T-helper 1 cell treated with Interleukin-12 subunit alpha and Interleukin-12 subunit beta and Interleukin-4 antibody, amounts not matched to agents 30 μg/mL and 1 μg/mL, for 36 hours (primary cell): ENCODE measurements around the gene CERS2.

ENCODE experiments used
- H3K27ac Mint-ChIP-seq: one replicate; pipeline ENCODE4 v1.8.0; 2021; ENCODE audit warnings: mild to moderate bottlenecking, mixed read lengths
- H3K27me3 Mint-ChIP-seq: one replicate; pipeline ENCODE4 v1.8.0; 2021; ENCODE audit warnings: low read depth, mixed read lengths
- H3K36me3 Mint-ChIP-seq: one replicate; pipeline ENCODE4 v1.8.0; 2021; ENCODE audit warnings: low read depth, mixed read lengths
- H3K4me1 Mint-ChIP-seq: one replicate; pipeline ENCODE4 v1.8.0; 2021; ENCODE audit warnings: low read depth, mixed read lengths
- H3K4me3 Mint-ChIP-seq: one replicate; pipeline ENCODE4 v1.8.0; 2021; ENCODE audit warnings: mild to moderate bottlenecking, moderate library complexity, mixed read lengths
- H3K9me3 Mint-ChIP-seq: one replicate; pipeline ENCODE4 v1.8.0; 2021; ENCODE audit warnings: mixed read lengths

CERS2 gene

GRCh38 chr1:151002611-151003010 is 28.0 kb upstream of the CERS2 start:
- H3K4me3 Mint-ChIP-seq, result peak overlapping the region; percentile 57
- H3K4me1 Mint-ChIP-seq, result peaks cover 53% of the 10 kb centered on the region
- H3K9me3 Mint-ChIP-seq, result no peaks in the 10 kb centered on the region
- peak overlapping the region; percentile 66 for H3K27ac Mint-ChIP-seq
- peaks cover 21% of the 10 kb centered on the region for H3K36me3 Mint-ChIP-seq
- H3K27me3 Mint-ChIP-seq, result no peaks in the 10 kb centered on the region

- Mint-ChIP-seq H3K4me1 (peaks cover 48% of the 10 kb centered on the region), H3K27me3 (no peaks in the 10 kb centered on the region), H3K9me3 (no peaks in the 10 kb centered on the region), H3K36me3 (peaks cover 24% of the 10 kb centered on the region), H3K4me3 (peak overlapping the region; percentile 41), H3K27ac (no peak overlapping the region)
These were observed 27.4 kb upstream of the CERS2 start for GRCh38 chr1:151002051-151002450.

- peaks cover 29% of the 10 kb centered on the region for H3K36me3 Mint-ChIP-seq
- H3K27me3 Mint-ChIP-seq, result no peaks in the 10 kb centered on the region
- no peaks in the 10 kb centered on the region for H3K9me3 Mint-ChIP-seq
- no peak overlapping the region for H3K27ac Mint-ChIP-seq
- peaks cover 44% of the 10 kb centered on the region for H3K4me1 Mint-ChIP-seq
- H3K4me3 Mint-ChIP-seq, result peak overlapping the region; percentile 41
These were observed 27.0 kb upstream of the CERS2 start for GRCh38 chr1:151001602-151002001.

- Mint-ChIP-seq H3K9me3 (no peaks in the 10 kb centered on the region), H3K4me1 (peaks cover 41% of the 10 kb centered on the region), H3K27me3 (no peaks in the 10 kb centered on the region), H3K4me3 (no peak overlapping the region), H3K27ac (peak overlapping the region; percentile 45), H3K36me3 (peaks cover 29% of the 10 kb centered on the region)
These were observed 25.8 kb upstream of the CERS2 start for GRCh38 chr1:151000408-151000807.

DNA sequence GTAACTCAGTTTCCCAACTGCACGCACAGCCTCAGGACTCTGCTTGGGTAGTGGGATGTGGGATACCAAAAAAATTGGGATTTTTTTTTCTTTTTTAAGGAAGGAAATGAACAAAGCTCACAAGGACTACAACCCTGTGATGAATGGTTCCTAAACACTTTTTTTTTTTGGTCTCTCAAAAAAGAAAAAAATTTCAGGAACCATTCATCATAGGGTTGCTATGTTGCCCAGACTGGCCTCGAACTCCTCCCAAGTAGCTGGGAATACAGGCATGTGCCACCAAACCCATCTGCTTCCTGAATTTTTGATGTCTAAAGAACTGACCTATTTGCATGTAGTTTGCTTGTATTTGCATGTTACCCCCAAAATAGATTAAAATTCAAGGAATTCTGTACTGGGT is 25.3 kb upstream of the CERS2 start:
- H3K27ac Mint-ChIP-seq, result no peak overlapping the region
- no peaks in the 10 kb centered on the region for H3K9me3 Mint-ChIP-seq
- no peaks in the 10 kb centered on the region for H3K27me3 Mint-ChIP-seq
- peaks cover 38% of the 10 kb centered on the region for H3K4me1 Mint-ChIP-seq
- peaks cover 29% of the 10 kb centered on the region for H3K36me3 Mint-ChIP-seq
- no peak overlapping the region for H3K4me3 Mint-ChIP-seq

GRCh38 chr1:150999051-150999674 is 24.5 kb upstream of the CERS2 start:
- H3K27me3 Mint-ChIP-seq, result no peaks in the 10 kb centered on the region

DNA sequence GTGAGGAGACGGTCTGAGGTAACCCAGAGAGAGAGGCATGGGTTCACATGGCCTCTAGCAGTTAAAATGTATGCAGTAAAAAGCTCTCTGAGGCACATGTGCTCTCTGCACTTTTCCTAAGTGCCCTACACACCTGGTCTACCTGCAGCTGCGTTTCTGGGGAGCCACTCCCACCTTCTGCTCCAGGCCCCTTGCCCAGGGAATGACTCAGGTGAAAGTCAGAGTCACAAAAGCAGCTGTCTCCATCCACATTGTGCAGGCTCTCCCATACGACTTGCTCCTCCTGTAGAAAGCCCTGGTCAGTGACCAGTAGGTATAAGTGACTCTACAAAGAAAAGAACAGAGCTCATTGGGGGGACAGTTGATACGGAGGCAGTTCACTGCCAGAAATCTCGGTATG is 23.3 kb upstream of the CERS2 start:
- Mint-ChIP-seq H3K36me3 (peaks cover 29% of the 10 kb centered on the region), H3K9me3 (no peaks in the 10 kb centered on the region), H3K4me1 (peaks cover 28% of the 10 kb centered on the region), H3K4me3 (no peak overlapping the region), H3K27me3 (no peaks in the 10 kb centered on the region), H3K27ac (no peak overlapping the region)

More at GRCh38 chr1:150999051-150999674, 24.5 kb upstream of the CERS2 start:
- H3K36me3 Mint-ChIP-seq, result peaks cover 29% of the 10 kb centered on the region
- peaks cover 34% of the 10 kb centered on the region for H3K4me1 Mint-ChIP-seq
- no peak overlapping the region for H3K27ac Mint-ChIP-seq
- H3K9me3 Mint-ChIP-seq, result no peaks in the 10 kb centered on the region
- H3K4me3 Mint-ChIP-seq, result no peak overlapping the region

GRCh38 chr1:150997126-150997872 is 22.7 kb upstream of the CERS2 start:
- H3K9me3 Mint-ChIP-seq, result no peaks in the 10 kb centered on the region
- H3K4me3 Mint-ChIP-seq, result no peak overlapping the region
- H3K4me1 Mint-ChIP-seq, result peaks cover 22% of the 10 kb centered on the region
- H3K36me3 Mint-ChIP-seq, result peaks cover 29% of the 10 kb centered on the region
- peak overlapping the region; percentile 36 for H3K27ac Mint-ChIP-seq
- no peaks in the 10 kb centered on the region for H3K27me3 Mint-ChIP-seq

DNA sequence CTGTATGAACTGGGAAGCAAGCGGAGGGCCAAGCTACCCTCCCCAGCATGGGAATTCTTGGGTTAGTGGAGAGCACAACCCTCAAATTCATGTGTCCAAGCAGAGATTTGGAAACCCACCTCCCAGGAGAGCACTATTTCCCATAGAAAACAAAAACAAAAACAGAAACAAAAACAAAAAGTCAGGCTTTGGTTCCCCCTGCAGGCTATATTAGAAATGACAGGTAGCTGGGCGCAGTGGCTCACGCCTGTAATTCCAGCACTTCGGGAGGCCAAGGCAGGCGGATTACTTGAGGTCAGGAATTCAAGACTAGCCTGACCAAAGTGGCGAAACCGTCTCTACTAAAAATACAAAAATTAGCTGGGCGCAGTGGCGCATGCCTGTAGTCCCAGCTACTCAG is 21.3 kb upstream of the CERS2 start:
- Mint-ChIP-seq H3K27me3 (no peaks in the 10 kb centered on the region), H3K4me3 (no peak overlapping the region), H3K9me3 (no peaks in the 10 kb centered on the region), H3K4me1 (peaks cover 10% of the 10 kb centered on the region), H3K27ac (peak overlapping the region; percentile 31), H3K36me3 (peaks cover 16% of the 10 kb centered on the region)

GRCh38 chr1:150995460-150995859 is 20.8 kb upstream of the CERS2 start:
- peaks cover 6% of the 10 kb centered on the region for H3K4me1 Mint-ChIP-seq
- no peaks in the 10 kb centered on the region for H3K27me3 Mint-ChIP-seq
- no peaks in the 10 kb centered on the region for H3K9me3 Mint-ChIP-seq
- no peak overlapping the region for H3K27ac Mint-ChIP-seq
- peaks cover 12% of the 10 kb centered on the region for H3K36me3 Mint-ChIP-seq
- no peak overlapping the region for H3K4me3 Mint-ChIP-seq

GRCh38 chr1:150994248-150994647 is 19.6 kb upstream of the CERS2 start:
- peaks cover 6% of the 10 kb centered on the region for H3K4me1 Mint-ChIP-seq
- no peak overlapping the region for H3K27ac Mint-ChIP-seq

DNA sequence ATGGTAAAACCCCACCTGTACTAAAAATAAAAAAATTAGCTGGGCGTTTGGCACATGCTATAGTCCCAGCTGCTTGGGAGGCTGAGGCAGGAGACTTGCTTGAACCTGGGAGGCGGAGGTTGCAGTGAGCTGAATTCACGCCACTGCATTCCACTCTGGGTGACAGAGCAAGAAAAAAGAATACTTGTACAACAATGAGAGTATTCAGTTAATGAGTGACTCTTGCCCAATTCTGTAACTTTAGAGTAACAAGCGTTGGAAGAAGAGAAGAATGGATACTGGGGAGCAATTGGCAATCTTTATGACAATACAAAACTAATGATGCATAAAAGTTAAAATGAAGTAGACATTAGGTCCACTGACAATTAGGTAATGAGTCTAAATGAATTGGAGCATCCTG is 18.0 kb upstream of the CERS2 start:
- Mint-ChIP-seq H3K27ac (no peak overlapping the region), H3K36me3 (peaks cover 8% of the 10 kb centered on the region)

More at GRCh38 chr1:150994248-150994647, 19.6 kb upstream of the CERS2 start:
- no peak overlapping the region for H3K4me3 Mint-ChIP-seq
- no peaks in the 10 kb centered on the region for H3K9me3 Mint-ChIP-seq
- no peaks in the 10 kb centered on the region for H3K27me3 Mint-ChIP-seq
- peaks cover 8% of the 10 kb centered on the region for H3K36me3 Mint-ChIP-seq

GRCh38 chr1:150987924-150988323 is 13.3 kb upstream of the CERS2 start:
- Mint-ChIP-seq H3K36me3 (no peaks in the 10 kb centered on the region), H3K27ac (no peak overlapping the region), H3K27me3 (no peaks in the 10 kb centered on the region), H3K9me3 (no peaks in the 10 kb centered on the region), H3K4me3 (no peak overlapping the region), H3K4me1 (peaks cover 2% of the 10 kb centered on the region)

More for the DNA sequence above, 18.0 kb upstream of the CERS2 start:
- H3K9me3 Mint-ChIP-seq, result no peaks in the 10 kb centered on the region
- H3K4me1 Mint-ChIP-seq, result peaks cover 8% of the 10 kb centered on the region
- H3K4me3 Mint-ChIP-seq, result no peak overlapping the region
- H3K27me3 Mint-ChIP-seq, result no peaks in the 10 kb centered on the region

DNA sequence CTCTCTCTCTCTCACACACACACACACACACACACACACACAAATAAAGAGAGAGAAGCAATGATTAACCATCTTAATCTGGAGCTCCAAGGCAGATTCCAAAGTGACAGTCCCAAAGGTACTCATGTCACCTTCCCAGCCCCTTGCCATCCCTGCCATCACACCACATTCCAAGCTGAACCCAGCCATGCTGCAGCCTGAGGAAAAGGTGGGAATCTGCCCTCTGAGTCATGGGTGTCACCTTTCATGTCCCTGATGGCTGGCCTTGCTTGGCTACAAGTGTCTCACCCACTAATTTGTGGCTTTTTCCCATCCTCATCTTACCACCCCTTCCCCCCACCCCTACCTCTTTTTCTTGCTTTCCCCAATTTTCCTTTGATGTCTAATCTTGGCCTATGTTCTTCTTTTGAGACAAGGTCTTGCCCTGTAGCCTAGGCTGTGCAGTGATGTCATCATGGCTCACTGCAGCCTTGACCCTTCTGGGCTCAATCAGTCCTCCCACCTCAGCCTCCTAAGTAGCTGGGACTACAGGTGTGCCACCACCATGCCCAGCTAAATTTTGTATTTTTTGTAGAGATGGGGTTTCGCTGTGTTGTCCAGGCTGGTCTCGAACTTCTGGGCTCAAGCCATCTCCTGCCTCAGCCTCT is 10.7 kb upstream of the CERS2 start:
- no peaks in the 10 kb centered on the region for H3K9me3 Mint-ChIP-seq
- H3K27ac Mint-ChIP-seq, result no peak overlapping the region
- no peaks in the 10 kb centered on the region for H3K27me3 Mint-ChIP-seq
- no peaks in the 10 kb centered on the region for H3K36me3 Mint-ChIP-seq
- peaks cover 2% of the 10 kb centered on the region for H3K4me1 Mint-ChIP-seq
- H3K4me3 Mint-ChIP-seq, result no peak overlapping the region
